Measurements from ENCODE around the gene PLXDC2.

- TF ChIP-seq CTCF (IDR thresholded peaks at IDR 0.05) (no peak), RCOR1 (IDR thresholded peaks at IDR 0.05; ENCODE audit: low read length) (no peak)
- TF ChIP-seq, protein P1, sequence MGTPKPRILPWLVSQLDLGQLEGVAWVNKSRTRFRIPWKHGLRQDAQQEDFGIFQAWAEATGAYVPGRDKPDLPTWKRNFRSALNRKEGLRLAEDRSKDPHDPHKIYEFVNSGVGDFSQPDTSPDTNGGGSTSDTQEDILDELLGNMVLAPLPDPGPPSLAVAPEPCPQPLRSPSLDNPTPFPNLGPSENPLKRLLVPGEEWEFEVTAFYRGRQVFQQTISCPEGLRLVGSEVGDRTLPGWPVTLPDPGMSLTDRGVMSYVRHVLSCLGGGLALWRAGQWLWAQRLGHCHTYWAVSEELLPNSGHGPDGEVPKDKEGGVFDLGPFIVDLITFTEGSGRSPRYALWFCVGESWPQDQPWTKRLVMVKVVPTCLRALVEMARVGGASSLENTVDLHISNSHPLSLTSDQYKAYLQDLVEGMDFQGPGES (IDR thresholded peaks at IDR 0.05; ENCODE audit: low read depth, low read length), result no peak
Measured at GRCh38 chr10:19843487-19843886, 27.3 kb downstream of the PLXDC2 start.

Data from SK-N-SH (cell line).